Measurements from ENCODE around the gene SIDT1. TPM values are rescaled to one million over a fixed set of nuclear protein-coding genes. Genes with fewer than 3 reads are reported as not detected.

SIDT1 gene
- polyA plus RNA-seq, 1 donor from 2014 or later, result 47.5 TPM

- Mint-ChIP-seq H3K36me3 (no peaks in the 10 kb centered on the region), H3K9me3 (no peaks in the 10 kb centered on the region), H3K27me3 (no peaks in the 10 kb centered on the region), H3K4me1 (peaks cover 28 to 32% (median 30%) of the 10 kb centered on the region in 3 donors), H3K4me3 (no peak overlapping the region), H3K27ac (no peak overlapping the region)
Measured at GRCh38 chr3:113557374-113557773, 25.0 kb downstream of the SIDT1 start.

- Mint-ChIP-seq H3K9me3 (no peaks in the 10 kb centered on the region), H3K4me1 (peaks cover 24 to 34% (median 27%) of the 10 kb centered on the region in 3 donors), H3K27ac (no peak overlapping the region), H3K27me3 (no peaks in the 10 kb centered on the region), H3K36me3 (no peaks in the 10 kb centered on the region), H3K4me3 (no peak overlapping the region)
Measured at GRCh38 chr3:113559009-113559408, 26.7 kb downstream of the SIDT1 start.

- peak overlapping the region in 1 of 3 donors; percentile 55 for H3K27ac Mint-ChIP-seq
- H3K27me3 Mint-ChIP-seq, result no peaks in the 10 kb centered on the region
- peaks cover 4% of the 10 kb centered on the region for H3K36me3 Mint-ChIP-seq
- peak overlapping the region in 1 of 4 donors; percentile 12 for H3K4me3 Mint-ChIP-seq
- H3K9me3 Mint-ChIP-seq, result no peaks in the 10 kb centered on the region
- H3K4me1 Mint-ChIP-seq, result peaks cover 24 to 36% (median 29%) of the 10 kb centered on the region in 3 donors
Measured at GRCh38 chr3:113560271-113560670, 27.9 kb downstream of the SIDT1 start.

GRCh38 chr3:113560831-113561623 lies 28.7 kb downstream of the SIDT1 start:
- Mint-ChIP-seq H3K9me3 (no peaks in the 10 kb centered on the region), H3K4me3 (no peak overlapping the region), H3K36me3 (peaks cover 4% of the 10 kb centered on the region), H3K27me3 (no peaks in the 10 kb centered on the region), H3K4me1 (peaks cover 24 to 39% (median 29%) of the 10 kb centered on the region in 3 donors), H3K27ac (peak overlapping the region in 2 of 3 donors; percentile 55 to 86)

- Mint-ChIP-seq H3K4me1 (peaks cover 9 to 20% (median 19%) of the 10 kb centered on the region in 3 donors), H3K9me3 (no peaks in the 10 kb centered on the region), H3K27ac (no peak overlapping the region), H3K36me3 (peaks cover 4% of the 10 kb centered on the region), H3K27me3 (no peaks in the 10 kb centered on the region), H3K4me3 (no peak overlapping the region)
Measured at GRCh38 chr3:113565555-113565954, 33.2 kb downstream of the SIDT1 start.

GRCh38 chr3:113570158-113570557 lies 37.8 kb downstream of the SIDT1 start:
- H3K4me3 Mint-ChIP-seq, result no peak overlapping the region
- peaks cover 0 to 3% (median 3%) of the 10 kb centered on the region in 3 donors for H3K4me1 Mint-ChIP-seq
- peaks cover 2% of the 10 kb centered on the region for H3K36me3 Mint-ChIP-seq
- no peaks in the 10 kb centered on the region for H3K9me3 Mint-ChIP-seq
- no peaks in the 10 kb centered on the region for H3K27me3 Mint-ChIP-seq
- no peak overlapping the region for H3K27ac Mint-ChIP-seq

GRCh38 chr3:113571360-113571759 lies 39.0 kb downstream of the SIDT1 start:
- H3K36me3 Mint-ChIP-seq, result peaks cover 2% of the 10 kb centered on the region

GRCh38 chr3:113573728-113574127 lies 41.4 kb downstream of the SIDT1 start:
- Mint-ChIP-seq H3K27ac (no peak overlapping the region), H3K4me3 (no peak overlapping the region), H3K4me1 (peaks cover 2 to 9% (median 5%) of the 10 kb centered on the region in 3 donors), H3K9me3 (no peaks in the 10 kb centered on the region), H3K27me3 (no peaks in the 10 kb centered on the region), H3K36me3 (peaks cover 2% of the 10 kb centered on the region)

More at GRCh38 chr3:113571360-113571759, 39.0 kb downstream of the SIDT1 start:
- Mint-ChIP-seq H3K27ac (peak overlapping the region in 1 of 3 donors; percentile 55), H3K9me3 (no peaks in the 10 kb centered on the region), H3K27me3 (no peaks in the 10 kb centered on the region), H3K4me3 (no peak overlapping the region), H3K4me1 (peaks cover 0 to 3% (median 0%) of the 10 kb centered on the region in 3 donors)

- Mint-ChIP-seq H3K4me3 (no peak overlapping the region), H3K4me1 (peaks cover 2 to 9% (median 5%) of the 10 kb centered on the region in 3 donors), H3K36me3 (peaks cover 2% of the 10 kb centered on the region), H3K27me3 (no peaks in the 10 kb centered on the region), H3K9me3 (no peaks in the 10 kb centered on the region), H3K27ac (no peak overlapping the region)
Measured at GRCh38 chr3:113574213-113574612, 41.9 kb downstream of the SIDT1 start.

GRCh38 chr3:113575206-113575605 lies 42.9 kb downstream of the SIDT1 start:
- peaks cover 2% of the 10 kb centered on the region for H3K36me3 Mint-ChIP-seq
- no peak overlapping the region for H3K27ac Mint-ChIP-seq
- H3K27me3 Mint-ChIP-seq, result no peaks in the 10 kb centered on the region
- no peaks in the 10 kb centered on the region for H3K9me3 Mint-ChIP-seq
- H3K4me1 Mint-ChIP-seq, result peaks cover 2 to 9% (median 5%) of the 10 kb centered on the region in 3 donors
- no peak overlapping the region for H3K4me3 Mint-ChIP-seq

GRCh38 chr3:113585228-113585627 lies 52.9 kb downstream of the SIDT1 start:
- Mint-ChIP-seq H3K9me3 (no peaks in the 10 kb centered on the region), H3K27me3 (no peaks in the 10 kb centered on the region), H3K4me3 (no peak overlapping the region), H3K4me1 (no peaks in the 10 kb centered on the region), H3K27ac (no peak overlapping the region), H3K36me3 (peaks cover 10% of the 10 kb centered on the region)

- H3K27ac Mint-ChIP-seq, result no peak overlapping the region
- H3K36me3 Mint-ChIP-seq, result peaks cover 10% of the 10 kb centered on the region
- H3K9me3 Mint-ChIP-seq, result no peaks in the 10 kb centered on the region
- no peaks in the 10 kb centered on the region for H3K27me3 Mint-ChIP-seq
- no peaks in the 10 kb centered on the region for H3K4me1 Mint-ChIP-seq
- H3K4me3 Mint-ChIP-seq, result no peak overlapping the region
Measured at GRCh38 chr3:113585720-113586119, 53.4 kb downstream of the SIDT1 start.

GRCh38 chr3:113588806-113589205 lies 56.5 kb downstream of the SIDT1 start:
- Mint-ChIP-seq H3K4me1 (no peaks in the 10 kb centered on the region), H3K9me3 (no peaks in the 10 kb centered on the region), H3K4me3 (no peak overlapping the region), H3K27ac (peak overlapping the region in 1 of 3 donors; percentile 27), H3K27me3 (no peaks in the 10 kb centered on the region), H3K36me3 (peaks cover 15% of the 10 kb centered on the region)

- no peak overlapping the region for H3K4me3 Mint-ChIP-seq
- H3K9me3 Mint-ChIP-seq, result no peaks in the 10 kb centered on the region
Measured at GRCh38 chr3:113589971-113590370, 57.6 kb downstream of the SIDT1 start.

GRCh38 chr3:113590983-113591382 lies 58.6 kb downstream of the SIDT1 start:
- Mint-ChIP-seq H3K27ac (no peak overlapping the region), H3K9me3 (no peaks in the 10 kb centered on the region), H3K27me3 (no peaks in the 10 kb centered on the region), H3K4me1 (peaks cover 0 to 1% (median 0%) of the 10 kb centered on the region in 3 donors), H3K36me3 (peaks cover 18% of the 10 kb centered on the region), H3K4me3 (no peak overlapping the region)

More at GRCh38 chr3:113589971-113590370, 57.6 kb downstream of the SIDT1 start:
- Mint-ChIP-seq H3K27me3 (no peaks in the 10 kb centered on the region), H3K27ac (peak overlapping the region in 1 of 3 donors; percentile 59), H3K4me1 (no peaks in the 10 kb centered on the region), H3K36me3 (peaks cover 15% of the 10 kb centered on the region)

GRCh38 chr3:113594066-113594465 lies 61.7 kb downstream of the SIDT1 start:
- Mint-ChIP-seq H3K4me1 (peaks cover 0 to 1% (median 0%) of the 10 kb centered on the region in 3 donors), H3K9me3 (no peaks in the 10 kb centered on the region), H3K27ac (no peak overlapping the region), H3K27me3 (no peaks in the 10 kb centered on the region), H3K4me3 (no peak overlapping the region), H3K36me3 (peaks cover 8% of the 10 kb centered on the region)

Measured in IgD-negative memory B cell (primary cell).